ENCODE results near the gene RIMKLB.

- TF ChIP-seq, protein P1, sequence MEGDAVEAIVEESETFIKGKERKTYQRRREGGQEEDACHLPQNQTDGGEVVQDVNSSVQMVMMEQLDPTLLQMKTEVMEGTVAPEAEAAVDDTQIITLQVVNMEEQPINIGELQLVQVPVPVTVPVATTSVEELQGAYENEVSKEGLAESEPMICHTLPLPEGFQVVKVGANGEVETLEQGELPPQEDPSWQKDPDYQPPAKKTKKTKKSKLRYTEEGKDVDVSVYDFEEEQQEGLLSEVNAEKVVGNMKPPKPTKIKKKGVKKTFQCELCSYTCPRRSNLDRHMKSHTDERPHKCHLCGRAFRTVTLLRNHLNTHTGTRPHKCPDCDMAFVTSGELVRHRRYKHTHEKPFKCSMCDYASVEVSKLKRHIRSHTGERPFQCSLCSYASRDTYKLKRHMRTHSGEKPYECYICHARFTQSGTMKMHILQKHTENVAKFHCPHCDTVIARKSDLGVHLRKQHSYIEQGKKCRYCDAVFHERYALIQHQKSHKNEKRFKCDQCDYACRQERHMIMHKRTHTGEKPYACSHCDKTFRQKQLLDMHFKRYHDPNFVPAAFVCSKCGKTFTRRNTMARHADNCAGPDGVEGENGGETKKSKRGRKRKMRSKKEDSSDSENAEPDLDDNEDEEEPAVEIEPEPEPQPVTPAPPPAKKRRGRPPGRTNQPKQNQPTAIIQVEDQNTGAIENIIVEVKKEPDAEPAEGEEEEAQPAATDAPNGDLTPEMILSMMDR (IDR thresholded peaks at IDR 0.05), result no peak
- no peak for TF ChIP-seq POLR2AphosphoS5 (IDR thresholded peaks at IDR 0.05)
- no peak for TF ChIP-seq POLR2A (IDR thresholded peaks at IDR 0.05; ENCODE audit: low read depth)
- no peak for TF ChIP-seq EP300 (IDR thresholded peaks at IDR 0.05)
Measured at GRCh38 chr12:8779281-8779680, 81.5 kb downstream of the RIMKLB start.
